Measurements from ENCODE around the gene PMIS2.

PMIS2 gene

GRCh38 chr19:35556846-35557538 is 29.0 kb upstream of the PMIS2 start:
- DNase-seq (ENCODE audit: low read depth): no peak

GRCh38 chr19:35557539-35558399 is 28.2 kb upstream of the PMIS2 start:
- DNase-seq (ENCODE audit: low read depth): peak; percentile 20

GRCh38 chr19:35558400-35559280 is 27.3 kb upstream of the PMIS2 start:
- no peak for DNase-seq (ENCODE audit: low read depth)

- DNase-seq (ENCODE audit: low read depth): no peak
Observed at GRCh38 chr19:35559281-35559659, 26.7 kb upstream of the PMIS2 start.

- DNase-seq (ENCODE audit: low read depth): no peak
Observed at GRCh38 chr19:35559781-35560180, 26.2 kb upstream of the PMIS2 start.

- DNase-seq (ENCODE audit: low read depth): no peak
Observed at GRCh38 chr19:35560271-35560670, 25.7 kb upstream of the PMIS2 start.

GRCh38 chr19:35560677-35561076 is 25.3 kb upstream of the PMIS2 start:
- DNase-seq (ENCODE audit: low read depth): no peak

- no peak for DNase-seq (ENCODE audit: low read depth)
Observed at GRCh38 chr19:35561436-35561835, 24.5 kb upstream of the PMIS2 start.

- no peak for DNase-seq (ENCODE audit: low read depth)
Observed at GRCh38 chr19:35562336-35562735, 23.6 kb upstream of the PMIS2 start.

- DNase-seq (ENCODE audit: low read depth): no peak
Observed at GRCh38 chr19:35562776-35563175, 23.2 kb upstream of the PMIS2 start.

- no peak for DNase-seq (ENCODE audit: low read depth)
Observed at GRCh38 chr19:35563207-35563829, 22.7 kb upstream of the PMIS2 start, which contains the start of gene ATP4A. Gene ATP4A, minus strand, starts transcription at chr19:35563658. Its CDS starts 29 bp downstream, at chr19:35563629.

- DNase-seq (ENCODE audit: low read depth): no peak
Observed at GRCh38 chr19:35565016-35565856, 20.7 kb upstream of the PMIS2 start.

- no peak for DNase-seq (ENCODE audit: low read depth)
Observed at GRCh38 chr19:35566738-35567137, 19.2 kb upstream of the PMIS2 start.

GRCh38 chr19:35569281-35569781 is 16.6 kb upstream of the PMIS2 start:
- no peak for DNase-seq (ENCODE audit: low read depth)

- no peak for DNase-seq (ENCODE audit: low read depth)
Observed at GRCh38 chr19:35571406-35571965, 14.5 kb upstream of the PMIS2 start.

GRCh38 chr19:35577918-35578317 is 8.1 kb upstream of the PMIS2 start:
- no peak for DNase-seq (ENCODE audit: low read depth)

GRCh38 chr19:35578707-35579106 is 7.3 kb upstream of the PMIS2 start:
- no peak for DNase-seq (ENCODE audit: low read depth)

- no peak for DNase-seq (ENCODE audit: low read depth)
Observed at GRCh38 chr19:35582760-35583159, 3.2 kb upstream of the PMIS2 start.

- no peak for DNase-seq (ENCODE audit: low read depth)
Observed at GRCh38 chr19:35587321-35587720, 1.3 kb downstream of the PMIS2 start.

- no peak for DNase-seq (ENCODE audit: low read depth)
Observed at GRCh38 chr19:35590875-35591274, 4.9 kb downstream of the PMIS2 start.

All from ELR (cell line).